HG03139 (cell line): ENCODE results near the gene TBC1D23.
"Not testable (repeated sequence)": the region's sequence is repeated elsewhere in the genome, so short reads cannot be mapped to it uniquely, and the experiment has no call there.

Source experiments
- ATAC-seq: cut with Tn5 transposase; IDR thresholded peaks from one replicate; pipeline ENCODE4 v1.9.1; 2021; ENCODE audit not compliant: unreplicated experiment

TBC1D23 gene

DNA sequence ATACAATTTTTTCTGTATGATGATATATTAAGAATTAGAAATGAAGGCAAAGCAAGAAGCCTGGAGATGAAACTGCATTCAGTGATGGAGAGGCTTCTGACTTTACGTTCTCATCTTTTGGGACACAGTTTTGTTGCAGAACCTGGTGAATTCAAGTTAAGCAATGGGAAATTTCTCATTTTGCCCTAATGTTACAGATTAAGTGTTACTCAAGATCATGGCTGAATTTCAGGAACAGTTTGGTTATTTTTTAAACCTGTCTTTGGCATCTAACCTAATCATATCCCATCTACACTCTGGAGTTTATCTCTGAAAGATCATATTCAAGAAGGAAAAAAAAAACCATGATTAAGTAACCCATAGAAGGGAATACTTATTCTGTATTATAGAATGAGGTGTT lies 79.7 kb downstream of the TBC1D23 start:
- no peak for ATAC-seq

DNA sequence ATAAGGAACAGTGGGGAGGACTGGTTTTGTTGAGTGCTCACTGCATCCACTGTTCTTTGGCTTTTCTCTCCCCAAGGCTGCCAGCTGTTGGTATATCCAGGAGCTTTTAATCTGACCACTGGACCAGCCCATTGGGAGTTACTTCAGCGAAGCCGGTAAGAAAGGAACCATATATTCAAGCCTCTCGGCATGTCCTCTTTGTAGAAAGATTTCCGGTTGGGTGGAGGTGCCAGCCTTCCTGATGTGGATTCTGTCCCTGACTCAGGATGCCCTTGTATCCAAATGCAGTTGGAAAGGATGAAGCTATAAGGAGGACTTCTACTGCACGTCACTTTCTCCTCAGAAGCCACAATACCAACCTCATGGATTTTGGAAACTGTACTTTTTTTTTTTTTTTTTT lies 87.9 kb downstream of the TBC1D23 start:
- no peak for ATAC-seq

DNA sequence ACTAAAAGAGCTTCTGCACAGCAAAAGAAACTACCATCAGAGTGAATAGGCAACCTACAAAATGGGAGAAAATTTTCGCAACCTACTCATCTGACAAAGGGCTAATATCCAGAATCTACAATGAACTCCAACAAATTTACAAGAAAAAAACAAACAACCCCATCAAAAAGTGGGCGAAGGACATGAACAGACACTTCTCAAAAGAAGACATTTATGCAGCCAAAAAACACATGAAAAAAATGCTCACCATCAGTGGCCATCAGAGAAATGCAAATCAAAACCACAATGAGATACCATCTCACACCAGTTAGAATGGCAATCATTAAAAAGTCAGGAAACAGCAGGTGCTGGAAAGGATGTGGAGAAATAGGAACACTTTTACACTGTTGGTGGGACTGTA lies 91.0 kb downstream of the TBC1D23 start:
- ATAC-seq = not testable (repeated sequence)

DNA sequence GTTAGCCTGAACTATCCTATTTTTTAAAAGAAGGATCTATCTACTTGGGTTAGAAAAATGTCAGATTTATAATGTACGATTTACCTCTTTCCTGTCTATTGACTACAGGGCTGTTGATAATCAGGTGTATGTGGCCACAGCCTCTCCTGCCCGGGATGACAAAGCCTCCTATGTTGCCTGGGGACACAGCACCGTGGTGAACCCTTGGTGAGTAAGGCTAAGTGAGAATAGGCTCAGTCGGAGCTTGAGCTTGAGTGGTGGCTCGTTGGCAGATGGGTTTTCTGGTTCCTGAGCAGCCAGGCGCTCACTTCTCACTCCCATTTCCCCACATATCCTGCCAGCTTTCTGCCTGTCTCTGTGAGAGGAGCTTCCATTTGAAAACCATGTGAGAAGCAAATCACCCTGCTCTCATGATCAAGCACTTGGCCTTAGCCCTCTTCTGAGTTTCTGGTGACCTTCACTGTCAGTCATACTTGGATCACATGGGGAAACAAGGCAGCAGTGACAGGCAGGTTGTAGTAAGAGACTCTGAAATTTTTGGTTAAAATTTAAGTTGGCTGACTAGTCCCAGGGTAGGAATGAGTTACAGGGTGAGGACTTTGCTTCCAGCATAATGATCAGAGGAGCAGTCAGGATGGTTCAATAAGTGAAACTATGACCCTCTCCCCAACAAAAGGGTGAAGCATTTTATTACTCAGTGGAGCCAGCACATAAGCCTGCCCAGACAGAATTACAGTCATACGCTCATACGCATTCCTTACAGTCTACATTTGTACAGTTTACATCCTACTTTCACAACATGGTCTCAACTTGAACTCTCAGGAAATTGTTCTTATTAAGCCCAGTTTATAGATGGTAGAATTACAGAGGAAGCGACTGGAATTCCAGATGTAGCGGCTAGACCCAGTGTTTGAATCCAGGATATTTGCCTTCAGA lies 91.8 kb downstream of the TBC1D23 start:
- ATAC-seq = no peak

DNA sequence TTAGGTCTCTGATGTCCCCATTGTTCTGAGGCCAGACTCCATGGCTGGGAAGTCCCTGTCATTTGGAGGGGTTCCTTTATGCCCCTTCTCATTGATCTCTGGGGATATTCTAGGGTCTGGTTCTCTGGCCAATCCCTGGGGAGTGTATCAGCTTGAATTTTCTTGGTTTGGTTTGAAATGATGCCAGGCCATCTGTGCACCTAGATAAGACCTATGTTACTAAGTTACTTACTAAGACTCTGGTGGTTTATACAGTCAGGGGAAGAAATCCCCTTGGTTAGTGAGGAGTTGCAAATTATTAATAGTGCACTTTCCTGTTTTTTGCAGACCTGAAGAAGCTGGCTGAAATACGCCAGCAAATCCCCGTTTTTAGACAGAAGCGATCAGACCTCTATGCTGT lies 94.1 kb downstream of the TBC1D23 start:
- ATAC-seq = no peak

DNA sequence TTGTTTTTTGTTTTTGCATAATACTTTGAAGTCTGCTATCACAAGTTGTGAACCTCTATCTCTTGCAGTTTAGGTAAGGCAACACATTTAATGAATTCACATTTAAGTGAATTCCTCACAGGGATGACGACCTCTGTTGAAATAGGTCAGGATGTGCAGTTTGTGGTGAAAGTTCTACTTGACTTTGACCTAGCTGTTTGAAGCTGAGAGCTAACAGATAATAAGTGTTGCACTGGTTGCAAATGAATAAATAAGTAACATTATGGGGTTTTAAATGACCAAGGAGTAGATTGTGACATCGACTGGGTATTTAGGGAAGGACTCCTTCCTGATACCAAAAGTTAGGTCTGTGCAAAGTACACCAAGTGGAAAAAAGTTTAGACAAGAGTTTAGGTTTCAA lies 97.6 kb downstream of the TBC1D23 start:
- no peak for ATAC-seq

DNA sequence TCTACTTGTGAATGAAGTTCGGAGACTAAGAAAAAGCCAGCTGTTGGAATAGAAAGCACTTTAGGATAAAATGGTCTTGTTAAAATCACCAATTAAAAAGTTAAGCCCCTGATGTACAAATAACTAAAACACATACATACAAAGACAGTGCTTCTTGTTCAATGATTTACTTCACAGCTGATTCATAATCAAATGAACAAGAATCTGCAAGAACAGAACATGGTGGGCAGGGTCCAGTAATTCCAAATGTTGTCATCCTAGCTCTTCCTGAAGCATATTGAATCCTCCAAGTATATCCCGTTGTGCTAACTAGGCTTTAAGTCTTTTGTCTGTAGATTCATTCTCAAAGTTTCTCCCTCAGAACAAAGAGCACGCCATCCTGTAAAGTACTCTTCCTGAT lies 98.2 kb downstream of the TBC1D23 start:
- ATAC-seq = no peak

DNA sequence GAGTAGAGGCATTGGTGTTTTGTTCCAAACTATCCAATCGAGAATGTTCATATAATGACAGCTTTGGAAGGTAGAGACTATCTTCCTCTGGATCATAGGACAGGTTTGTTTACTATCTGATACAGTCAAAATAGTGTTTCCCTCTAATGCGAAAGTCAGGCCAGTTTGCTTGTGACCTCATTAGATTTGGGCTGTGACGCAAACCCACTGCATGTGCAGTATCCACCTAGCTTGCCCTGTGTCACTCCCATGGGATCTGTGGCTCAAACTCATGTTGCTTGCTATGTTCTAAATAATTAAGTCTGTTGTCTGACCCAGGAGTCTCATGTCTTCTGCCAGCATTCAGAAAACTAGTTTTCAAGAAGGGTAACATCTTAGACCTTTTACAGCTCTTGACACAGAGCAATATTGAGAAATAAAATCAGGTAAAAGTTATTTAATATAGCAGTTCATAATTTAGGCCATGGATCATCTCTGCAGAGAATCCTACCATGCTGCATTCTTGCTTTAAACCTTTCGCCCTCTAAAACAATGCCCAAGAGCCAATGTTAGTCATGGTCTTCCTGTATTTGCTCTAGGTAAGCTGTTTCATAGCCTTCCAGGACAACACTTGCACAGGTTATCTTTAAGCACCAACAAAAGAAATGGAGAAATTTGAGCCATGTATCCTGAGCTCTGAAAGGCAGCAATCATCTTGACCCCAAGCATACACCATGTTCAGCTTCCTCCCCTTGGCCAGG lies 100.1 kb downstream of the TBC1D23 start:
- ATAC-seq = no peak

DNA sequence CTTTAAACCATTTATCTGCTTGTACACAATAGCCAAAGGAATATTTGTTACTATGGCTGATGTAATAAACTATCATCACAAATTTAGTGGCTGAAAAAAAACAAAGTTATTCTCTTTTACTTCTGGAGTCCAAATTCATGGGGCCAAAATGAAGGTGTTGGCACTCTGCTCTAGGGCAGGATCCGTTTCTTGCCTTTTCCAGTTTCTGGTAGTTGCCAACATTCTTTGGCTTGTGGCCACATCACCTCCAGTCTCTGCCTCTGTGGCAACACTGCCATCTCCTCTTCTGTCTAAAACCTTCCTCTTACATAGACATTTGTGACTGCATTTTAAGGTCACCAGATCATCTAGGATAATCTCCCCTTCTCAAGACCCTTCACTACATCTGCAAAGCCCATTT lies 101.1 kb downstream of the TBC1D23 start:
- ATAC-seq = no peak

DNA sequence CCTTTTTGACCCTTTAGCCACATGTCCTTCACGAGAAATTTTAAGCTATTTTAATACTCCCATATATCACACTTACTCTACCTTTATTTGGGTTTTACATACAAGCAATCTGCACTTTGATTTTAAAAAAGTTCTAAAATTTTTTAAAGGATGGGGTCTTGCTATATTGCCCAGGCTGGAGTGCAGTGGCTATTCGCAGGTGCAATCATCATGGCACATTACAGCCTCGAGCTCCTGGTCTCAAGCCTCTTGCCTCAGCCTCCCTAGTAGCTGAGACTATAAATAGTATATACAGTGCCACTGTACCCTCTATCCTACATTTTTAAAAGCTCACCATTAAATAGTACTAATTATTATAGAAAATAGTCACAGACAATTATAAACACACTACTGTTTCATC lies 103.6 kb downstream of the TBC1D23 start:
- no peak for ATAC-seq

DNA sequence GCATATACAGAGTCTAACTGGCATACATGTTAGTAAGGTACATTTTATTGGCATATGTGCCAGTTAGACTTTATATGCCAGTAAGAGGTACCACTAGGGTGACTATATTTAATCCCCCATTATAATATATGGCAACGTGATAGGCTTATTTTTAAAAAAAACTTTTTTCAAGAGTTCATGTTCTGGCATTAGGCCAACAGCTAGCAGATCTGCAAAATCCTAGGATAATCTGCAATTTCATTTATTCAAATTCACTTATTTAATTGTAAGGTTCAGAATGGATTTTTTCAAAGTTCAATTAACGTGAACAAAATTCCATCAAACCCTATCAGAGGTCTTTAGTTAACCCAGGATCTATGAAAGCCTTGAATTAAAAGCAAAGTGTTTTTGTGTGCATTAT lies 105.6 kb downstream of the TBC1D23 start:
- ATAC-seq = no peak

DNA sequence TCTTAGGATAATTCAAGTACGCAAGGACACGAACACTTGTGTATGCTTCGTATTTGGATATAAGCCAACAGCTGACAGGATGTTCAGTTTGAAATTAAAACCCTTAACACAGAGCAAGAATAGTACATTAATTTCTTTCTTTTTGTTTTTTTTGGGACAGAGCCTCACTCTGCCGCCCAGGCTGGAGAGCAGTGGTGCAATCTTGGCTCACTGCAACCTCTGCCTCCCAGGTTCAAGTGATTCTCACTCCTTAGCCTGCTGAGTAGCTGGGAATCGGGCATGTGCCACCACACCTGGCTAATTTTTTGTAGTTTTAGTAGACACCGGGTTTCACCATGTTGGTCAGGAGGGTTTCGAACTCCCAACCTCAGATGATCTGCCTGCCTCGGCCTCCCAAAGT lies 107.6 kb downstream of the TBC1D23 start:
- no peak for ATAC-seq

DNA sequence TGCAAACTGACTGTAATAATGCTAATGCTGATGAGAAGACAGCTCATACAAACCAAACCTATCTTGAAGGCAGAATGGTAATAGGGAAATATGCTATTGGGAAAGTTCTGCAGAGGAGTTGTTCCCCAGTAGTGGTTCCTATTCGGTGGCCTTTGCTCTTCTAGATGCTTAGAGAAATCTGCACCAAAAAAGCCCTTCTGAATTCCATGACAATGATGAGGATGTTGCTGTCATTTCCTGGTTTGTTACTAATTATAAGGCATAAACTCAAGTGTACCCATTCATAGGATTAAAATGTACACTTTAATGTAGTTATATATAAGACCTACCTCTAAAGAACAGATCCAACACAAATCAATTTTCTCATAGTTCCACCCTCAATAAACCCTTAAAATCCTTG lies 110.0 kb downstream of the TBC1D23 start:
- ATAC-seq = no peak

DNA sequence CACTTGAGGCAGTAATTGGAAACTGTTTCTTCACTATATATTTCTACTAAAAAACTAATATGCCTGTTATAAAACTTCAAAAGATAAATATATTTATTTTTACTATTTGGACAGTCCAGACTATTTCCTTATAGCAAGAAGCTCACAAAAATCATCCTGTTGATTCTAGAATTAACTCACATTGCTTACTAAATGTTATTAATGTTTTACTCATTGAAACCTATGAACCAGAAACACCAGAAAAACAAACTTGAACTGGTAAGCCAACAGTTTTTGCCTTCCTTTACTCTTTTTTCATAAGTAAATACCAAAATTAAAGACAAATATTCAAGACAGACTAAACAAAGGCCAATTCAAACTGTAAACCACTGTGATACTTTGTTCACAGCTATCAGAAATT lies 113.7 kb downstream of the TBC1D23 start:
- ATAC-seq = no peak
